C4-2B (cell line): ENCODE data around the gene SLC38A9.

Source experiments
- ZFX ChIP-seq: fragments of 450-650 bp; IDR thresholded peaks from 2 replicates; pipeline ENCODE4 v1.6.1; 2017
- TF ChIP-seq, protein P1 (sequence below): fragments of 450-650 bp; conservative IDR thresholded peaks from 2 replicates; pipeline ENCODE4 v1.5.1; 2017; ENCODE audit warnings: mild to moderate bottlenecking

DNA sequence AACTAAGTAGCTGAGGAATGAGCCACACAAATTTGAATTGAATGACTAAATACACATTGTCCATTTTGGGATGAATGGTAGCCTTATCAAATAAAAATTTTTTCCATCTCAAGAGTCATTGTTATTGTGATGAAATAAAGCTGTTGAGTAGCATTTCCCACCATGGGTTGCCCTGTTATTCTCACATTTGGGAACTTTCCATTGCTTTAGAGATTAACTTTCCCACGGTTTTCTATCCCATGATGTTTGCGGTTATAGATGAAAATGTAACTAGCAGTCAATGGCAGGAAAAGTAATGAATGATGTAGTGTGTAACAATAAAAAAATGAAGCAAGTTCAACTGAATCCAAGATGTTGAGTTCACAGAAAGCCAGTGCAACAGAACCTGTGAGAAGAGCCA is 117.5 kb downstream of the SLC38A9 start:
- TF ChIP-seq, protein P1, sequence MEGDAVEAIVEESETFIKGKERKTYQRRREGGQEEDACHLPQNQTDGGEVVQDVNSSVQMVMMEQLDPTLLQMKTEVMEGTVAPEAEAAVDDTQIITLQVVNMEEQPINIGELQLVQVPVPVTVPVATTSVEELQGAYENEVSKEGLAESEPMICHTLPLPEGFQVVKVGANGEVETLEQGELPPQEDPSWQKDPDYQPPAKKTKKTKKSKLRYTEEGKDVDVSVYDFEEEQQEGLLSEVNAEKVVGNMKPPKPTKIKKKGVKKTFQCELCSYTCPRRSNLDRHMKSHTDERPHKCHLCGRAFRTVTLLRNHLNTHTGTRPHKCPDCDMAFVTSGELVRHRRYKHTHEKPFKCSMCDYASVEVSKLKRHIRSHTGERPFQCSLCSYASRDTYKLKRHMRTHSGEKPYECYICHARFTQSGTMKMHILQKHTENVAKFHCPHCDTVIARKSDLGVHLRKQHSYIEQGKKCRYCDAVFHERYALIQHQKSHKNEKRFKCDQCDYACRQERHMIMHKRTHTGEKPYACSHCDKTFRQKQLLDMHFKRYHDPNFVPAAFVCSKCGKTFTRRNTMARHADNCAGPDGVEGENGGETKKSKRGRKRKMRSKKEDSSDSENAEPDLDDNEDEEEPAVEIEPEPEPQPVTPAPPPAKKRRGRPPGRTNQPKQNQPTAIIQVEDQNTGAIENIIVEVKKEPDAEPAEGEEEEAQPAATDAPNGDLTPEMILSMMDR, result no peak
- TF ChIP-seq ZFX, result no peak
